ENCODE results near the gene EML4. TPM values are rescaled to one million over a fixed set of nuclear protein-coding genes. Genes with fewer than 3 reads are reported as not detected.

Gene EML4
- total RNA-seq, 3 donors from 2014 or later = 47.9 to 88.3 (median 66.3) TPM

DNA sequence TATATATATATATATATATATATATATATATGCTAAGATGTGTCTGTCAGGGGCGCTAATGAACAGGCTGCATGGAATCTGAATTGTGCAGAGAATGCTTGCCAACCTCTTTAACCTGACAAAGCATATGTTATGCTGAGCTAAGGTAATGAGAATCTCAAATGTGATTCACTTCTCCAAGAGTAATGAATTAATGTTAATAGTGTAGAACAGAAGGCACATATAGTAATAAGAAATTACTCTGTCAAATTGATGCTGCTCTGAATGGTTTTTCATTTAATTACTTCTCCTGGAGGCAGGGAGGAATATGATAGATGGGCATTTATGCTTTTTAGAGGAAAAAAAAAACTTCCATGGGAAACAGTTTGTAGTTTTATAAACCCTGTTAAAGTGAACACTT lies 156.5 kb downstream of the EML4 start:
- H3K4me1 ChIP-seq (ENCODE audit: low read depth) = no peaks in the 10 kb centered on the region
- H3K4me3 ChIP-seq = no peak overlapping the region
- TF ChIP-seq, protein P1, sequence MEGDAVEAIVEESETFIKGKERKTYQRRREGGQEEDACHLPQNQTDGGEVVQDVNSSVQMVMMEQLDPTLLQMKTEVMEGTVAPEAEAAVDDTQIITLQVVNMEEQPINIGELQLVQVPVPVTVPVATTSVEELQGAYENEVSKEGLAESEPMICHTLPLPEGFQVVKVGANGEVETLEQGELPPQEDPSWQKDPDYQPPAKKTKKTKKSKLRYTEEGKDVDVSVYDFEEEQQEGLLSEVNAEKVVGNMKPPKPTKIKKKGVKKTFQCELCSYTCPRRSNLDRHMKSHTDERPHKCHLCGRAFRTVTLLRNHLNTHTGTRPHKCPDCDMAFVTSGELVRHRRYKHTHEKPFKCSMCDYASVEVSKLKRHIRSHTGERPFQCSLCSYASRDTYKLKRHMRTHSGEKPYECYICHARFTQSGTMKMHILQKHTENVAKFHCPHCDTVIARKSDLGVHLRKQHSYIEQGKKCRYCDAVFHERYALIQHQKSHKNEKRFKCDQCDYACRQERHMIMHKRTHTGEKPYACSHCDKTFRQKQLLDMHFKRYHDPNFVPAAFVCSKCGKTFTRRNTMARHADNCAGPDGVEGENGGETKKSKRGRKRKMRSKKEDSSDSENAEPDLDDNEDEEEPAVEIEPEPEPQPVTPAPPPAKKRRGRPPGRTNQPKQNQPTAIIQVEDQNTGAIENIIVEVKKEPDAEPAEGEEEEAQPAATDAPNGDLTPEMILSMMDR (IDR thresholded peaks at IDR 0.05) = no peak
- ATAC-seq (no peak), DNase-seq (no peak)
- H3K36me3 ChIP-seq (ENCODE audit: low read depth) = no peaks in the 10 kb centered on the region
- H3K9me3 ChIP-seq = no peaks in the 10 kb centered on the region
- intact Hi-C loops (cut with DNase I, micrococcal nuclease) = loop anchor here in 1 of 2 donors (10.0 kb wide), 1 partner anchor 231 kb away; no protein-coding TSS in a partner anchor

DNA sequence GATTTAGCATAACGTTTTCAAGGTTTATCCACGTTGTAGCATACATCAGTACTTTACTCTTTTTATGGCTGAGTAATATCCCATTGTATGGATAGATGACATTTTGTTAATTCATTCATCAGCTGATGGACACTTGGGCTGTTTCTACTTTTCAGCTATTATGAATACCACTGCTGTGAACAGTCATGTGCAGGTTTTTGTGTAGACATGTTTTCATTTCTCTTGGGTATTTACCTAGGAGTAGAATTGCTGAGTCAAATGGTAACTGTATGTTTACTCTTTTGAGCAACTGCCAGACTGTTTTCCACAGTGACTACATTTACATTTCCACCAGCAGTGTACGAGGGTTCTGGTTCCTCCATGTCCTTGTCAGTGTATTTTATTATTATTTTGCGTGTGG lies 158.0 kb downstream of the EML4 start:
- no peak overlapping the region for H3K4me3 ChIP-seq
- intact Hi-C loops (cut with DNase I, micrococcal nuclease) = loop anchor here in 1 of 2 donors (10.0 kb wide), 1 partner anchor 232 kb away; no protein-coding TSS in a partner anchor
- no peaks in the 10 kb centered on the region for H3K9me3 ChIP-seq
- DNase-seq (no peak), ATAC-seq (no peak)
- no peaks in the 10 kb centered on the region for H3K36me3 ChIP-seq (ENCODE audit: low read depth)
- no peaks in the 10 kb centered on the region for H3K4me1 ChIP-seq (ENCODE audit: low read depth)
- TF ChIP-seq, protein P1 (IDR thresholded peaks at IDR 0.05) = no peak

GRCh38 chr2:42328148-42328833 lies 159.1 kb downstream of the EML4 start:
- intact Hi-C loops (cut with DNase I, micrococcal nuclease) = loop anchor here in 1 of 2 donors (10.0 kb wide), 1 partner anchor 233 kb away; no protein-coding TSS in a partner anchor
- TF ChIP-seq, protein P1 (IDR thresholded peaks at IDR 0.05) = no peak
- ATAC-seq = no peak
- Histone ChIP-seq H3K4me1 (ENCODE audit: low read depth) (no peaks in the 10 kb centered on the region), H3K36me3 (ENCODE audit: low read depth) (no peaks in the 10 kb centered on the region), H3K9me3 (no peaks in the 10 kb centered on the region), H3K4me3 (no peak overlapping the region)
- no peak for DNase-seq

DNA sequence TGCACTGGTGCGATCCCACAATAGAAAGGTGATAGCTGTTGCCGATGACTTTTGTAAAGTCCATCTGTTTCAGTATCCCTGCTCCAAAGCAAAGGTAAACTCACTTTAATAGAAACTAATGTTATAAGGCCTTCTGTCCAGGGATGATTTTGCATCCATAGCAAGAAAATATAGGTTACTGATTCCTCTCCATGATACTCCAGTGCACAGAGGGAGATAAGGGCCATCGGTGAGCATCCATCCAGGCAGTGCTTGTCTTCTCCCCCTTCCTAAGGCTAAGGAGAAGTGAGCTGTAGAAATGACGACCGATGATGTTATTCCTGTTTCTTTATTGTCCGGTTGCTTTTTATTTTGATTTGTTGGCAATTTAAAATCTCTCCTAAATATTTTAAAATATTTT lies 159.8 kb downstream of the EML4 start:
- ATAC-seq = no peak
- H3K9me3 ChIP-seq = no peaks in the 10 kb centered on the region
- intact Hi-C loops (cut with DNase I, micrococcal nuclease) = loop anchor here in 1 of 2 donors (10.0 kb wide), 1 partner anchor 234 kb away; no protein-coding TSS in a partner anchor

DNA sequence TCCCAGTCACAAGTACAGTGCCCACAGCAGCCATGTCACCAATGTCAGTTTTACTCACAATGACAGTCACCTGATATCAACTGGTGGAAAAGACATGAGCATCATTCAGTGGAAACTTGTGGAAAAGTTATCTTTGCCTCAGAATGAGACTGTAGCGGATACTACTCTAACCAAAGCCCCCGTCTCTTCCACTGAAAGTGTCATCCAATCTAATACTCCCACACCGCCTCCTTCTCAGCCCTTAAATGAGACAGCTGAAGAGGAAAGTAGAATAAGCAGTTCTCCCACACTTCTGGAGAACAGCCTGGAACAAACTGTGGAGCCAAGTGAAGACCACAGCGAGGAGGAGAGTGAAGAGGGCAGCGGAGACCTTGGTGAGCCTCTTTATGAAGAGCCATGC lies 160.6 kb downstream of the EML4 start:
- no peak overlapping the region for H3K4me3 ChIP-seq
- ATAC-seq = no peak
- TF ChIP-seq, protein P1 (IDR thresholded peaks at IDR 0.05) = no peak
- intact Hi-C loops (cut with DNase I, micrococcal nuclease) = loop anchor here in 1 of 2 donors (10.0 kb wide), 1 partner anchor 235 kb away; no protein-coding TSS in a partner anchor
- no peaks in the 10 kb centered on the region for H3K36me3 ChIP-seq (ENCODE audit: low read depth)
- no peaks in the 10 kb centered on the region for H3K4me1 ChIP-seq (ENCODE audit: low read depth)
- no peak for DNase-seq
- no peaks in the 10 kb centered on the region for H3K9me3 ChIP-seq

More for the DNA sequence above, 159.8 kb downstream of the EML4 start:
- TF ChIP-seq, protein P1 (IDR thresholded peaks at IDR 0.05) = no peak
- Histone ChIP-seq H3K36me3 (ENCODE audit: low read depth) (no peaks in the 10 kb centered on the region), H3K4me3 (no peak overlapping the region), H3K4me1 (ENCODE audit: low read depth) (no peaks in the 10 kb centered on the region)
- no peak for DNase-seq
